Measurements from ENCODE around the gene DRD5. TPM values are rescaled to one million over a fixed set of nuclear protein-coding genes. Genes with fewer than 3 reads are reported as not detected.
"Not testable (repeated sequence)": the region's sequence is repeated elsewhere in the genome, so short reads cannot be mapped to it uniquely, and the experiment has no call there.

Gene DRD5
- total and polyA plus RNA-seq, 7 experiments from 2014 or later, result not detected

DNA sequence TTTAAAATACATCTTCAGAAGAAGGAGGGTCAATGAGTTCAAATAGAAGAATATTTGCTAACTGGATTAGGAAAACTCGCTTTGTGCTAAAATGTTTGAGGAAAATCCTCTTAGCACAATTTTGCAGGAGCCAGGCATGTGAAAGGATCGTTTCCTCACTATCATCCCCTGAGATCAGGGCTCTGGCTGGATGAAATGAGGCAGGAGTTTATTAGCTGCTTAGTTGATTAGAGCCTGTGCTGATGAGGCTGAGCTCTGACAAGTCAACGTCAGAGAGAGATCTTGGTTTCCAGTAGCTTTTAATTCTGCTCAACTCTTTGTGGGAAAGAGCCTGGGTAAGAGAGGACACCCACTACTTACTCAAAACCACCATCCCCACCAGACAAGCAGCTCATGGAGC lies 8.0 kb upstream of the DRD5 start:
- Mint-ChIP-seq H3K4me1 (peaks cover 0 to 2% (median 0%) of the 10 kb centered on the region in 7 donors), H3K27me3 (peaks cover 6 to 40% (median 23%) of the 10 kb centered on the region in 5 donors), H3K9me3 (peaks cover 0 to 1% (median 0%) of the 10 kb centered on the region in 11 donors), H3K36me3 (no peaks in the 10 kb centered on the region), H3K27ac (no peak overlapping the region), H3K4me3 (no peak overlapping the region)
- no peaks in the 10 kb centered on the region for H3K9me3 ChIP-seq (ENCODE audit: control insufficient read depth in 2 of 3, low read length in 3 of 3)
- intact Hi-C loops (cut with micrococcal nuclease), result no loop called here
- CTCF ChIA-PET, result no interaction called here
- H3K4me1 ChIP-seq (ENCODE audit: control insufficient read depth in 2 of 2, insufficient read depth in 2 of 2, low read length in 2 of 2), result no peaks in the 10 kb centered on the region
- POLR2A ChIA-PET, result no interaction called here
- no peak overlapping the region for H3K27ac ChIP-seq (ENCODE audit: low read depth, low read length)
- no peak for ATAC-seq
- no peaks in the 10 kb centered on the region for H3K27me3 ChIP-seq (ENCODE audit: control insufficient read depth in 2 of 2, insufficient read depth in 2 of 2, low read length in 2 of 2)
- no peaks in the 10 kb centered on the region for H3K36me3 ChIP-seq (ENCODE audit: control insufficient read depth in 2 of 3, insufficient read depth in 3 of 3, low read length in 3 of 3)
- no peak for DNase-seq
- no peak overlapping the region for H3K4me3 ChIP-seq (ENCODE audit: low read length)

DNA sequence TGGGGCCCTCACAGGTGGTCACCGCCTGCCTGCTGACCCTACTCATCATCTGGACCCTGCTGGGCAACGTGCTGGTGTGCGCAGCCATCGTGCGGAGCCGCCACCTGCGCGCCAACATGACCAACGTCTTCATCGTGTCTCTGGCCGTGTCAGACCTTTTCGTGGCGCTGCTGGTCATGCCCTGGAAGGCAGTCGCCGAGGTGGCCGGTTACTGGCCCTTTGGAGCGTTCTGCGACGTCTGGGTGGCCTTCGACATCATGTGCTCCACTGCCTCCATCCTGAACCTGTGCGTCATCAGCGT lies 652 bp downstream of the DRD5 start:
- H3K36me3 ChIP-seq (ENCODE audit: control insufficient read depth in 2 of 3, insufficient read depth in 3 of 3, low read length in 3 of 3), result no peaks in the 10 kb centered on the region
- no peak overlapping the region for H3K27ac Mint-ChIP-seq
- DNase-seq (no peak), ATAC-seq (no peak)
- H3K27me3 ChIP-seq (ENCODE audit: control insufficient read depth in 2 of 2, insufficient read depth in 2 of 2, low read length in 2 of 2), result no peaks in the 10 kb centered on the region
- no peak overlapping the region for H3K4me3 ChIP-seq (ENCODE audit: low read length)
- H3K27me3 Mint-ChIP-seq, result peaks cover 54 to 63% (median 58%) of the 10 kb centered on the region in 5 donors
- H3K4me1 ChIP-seq (ENCODE audit: control insufficient read depth in 2 of 2, insufficient read depth in 2 of 2, low read length in 2 of 2), result no peaks in the 10 kb centered on the region
- no peaks in the 10 kb centered on the region for H3K4me1 Mint-ChIP-seq
- peaks cover 0 to 10% (median 0%) of the 10 kb centered on the region in 5 donors for H3K36me3 Mint-ChIP-seq
- no peaks in the 10 kb centered on the region for H3K9me3 ChIP-seq (ENCODE audit: control insufficient read depth in 2 of 3, low read length in 3 of 3)
- intact Hi-C loops (cut with micrococcal nuclease), result no loop called here
- H3K9me3 Mint-ChIP-seq, result peaks cover 0 to 5% (median 0%) of the 10 kb centered on the region in 11 donors
- POLR2A ChIA-PET, result no interaction called here
- H3K4me3 Mint-ChIP-seq, result no peak overlapping the region
- CTCF ChIA-PET, result no interaction called here
- H3K27ac ChIP-seq (ENCODE audit: low read depth, low read length), result no peak overlapping the region

DNA sequence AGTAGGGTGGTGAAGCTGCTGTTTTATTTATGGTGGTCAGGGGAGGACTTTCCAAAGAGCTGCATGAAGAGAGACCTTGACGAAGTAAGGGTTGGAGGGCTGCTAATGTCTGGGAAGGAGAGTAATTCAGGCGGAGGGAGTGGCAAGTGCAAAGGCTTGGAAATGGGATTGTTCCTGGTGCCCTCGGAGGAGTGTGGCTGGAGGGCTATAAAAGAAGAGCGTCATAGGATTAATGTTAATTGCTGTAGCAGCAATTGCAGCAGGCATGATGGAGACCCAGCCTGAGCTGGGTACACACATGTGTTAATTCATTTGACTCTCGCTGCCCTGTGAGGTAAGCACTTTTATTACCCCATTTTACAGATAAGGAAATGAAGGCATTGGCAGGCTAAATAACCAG lies 4.5 kb downstream of the DRD5 start:
- H3K27me3 Mint-ChIP-seq, result peaks cover 45 to 55% (median 51%) of the 10 kb centered on the region in 5 donors
- intact Hi-C loops (cut with micrococcal nuclease); ATAC-seq; CTCF ChIA-PET; H3K4me1 Mint-ChIP-seq; H3K4me3 Mint-ChIP-seq; H3K27ac Mint-ChIP-seq; H3K9me3 Mint-ChIP-seq; H3K36me3 Mint-ChIP-seq; H3K36me3 ChIP-seq (ENCODE audit: control insufficient read depth in 2 of 3, insufficient read depth in 3 of 3, low read length in 3 of 3); H3K27me3 ChIP-seq (ENCODE audit: control insufficient read depth in 2 of 2, insufficient read depth in 2 of 2, low read length in 2 of 2); H3K27ac ChIP-seq (ENCODE audit: low read depth, low read length); H3K4me1 ChIP-seq (ENCODE audit: control insufficient read depth in 2 of 2, insufficient read depth in 2 of 2, low read length in 2 of 2); POLR2A ChIA-PET; H3K9me3 ChIP-seq (ENCODE audit: control insufficient read depth in 2 of 3, low read length in 3 of 3); DNase-seq; H3K4me3 ChIP-seq (ENCODE audit: low read length): not testable (repeated sequence)

DNA sequence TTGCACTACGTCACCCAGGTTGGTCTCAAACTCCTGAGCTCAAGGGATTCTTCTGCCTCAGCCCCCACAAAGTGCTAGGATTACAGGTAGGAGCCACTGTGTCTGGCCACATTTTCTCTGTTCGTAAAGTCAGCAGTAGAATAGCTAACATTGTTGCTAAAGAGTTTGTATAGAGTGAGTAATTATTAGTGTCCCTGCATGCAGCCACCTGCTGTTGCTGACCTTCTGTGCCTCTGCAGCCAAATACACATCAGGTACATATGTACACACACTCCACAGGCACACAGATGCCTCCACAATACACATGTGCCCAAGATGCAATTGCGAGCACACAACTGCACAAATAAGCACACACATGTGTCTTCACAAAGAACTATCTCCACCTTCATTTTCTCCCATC lies 10.9 kb downstream of the DRD5 start:
- Mint-ChIP-seq H3K27me3 (peaks cover 14 to 40% (median 26%) of the 10 kb centered on the region in 5 donors), H3K4me3 (no peak overlapping the region), H3K9me3 (peaks cover 0 to 15% (median 5%) of the 10 kb centered on the region in 11 donors), H3K27ac (no peak overlapping the region), H3K4me1 (no peaks in the 10 kb centered on the region), H3K36me3 (peaks cover 0 to 6% (median 0%) of the 10 kb centered on the region in 5 donors)
- Histone ChIP-seq H3K4me1 (ENCODE audit: control insufficient read depth in 2 of 2, insufficient read depth in 2 of 2, low read length in 2 of 2) (no peaks in the 10 kb centered on the region), H3K27ac (ENCODE audit: low read depth, low read length) (no peak overlapping the region), H3K9me3 (ENCODE audit: control insufficient read depth in 2 of 3, low read length in 3 of 3) (no peaks in the 10 kb centered on the region), H3K27me3 (ENCODE audit: control insufficient read depth in 2 of 2, insufficient read depth in 2 of 2, low read length in 2 of 2) (peaks cover 0 to 4% of the 10 kb centered on the region in 2 donors), H3K4me3 (ENCODE audit: low read length) (no peak overlapping the region), H3K36me3 (ENCODE audit: control insufficient read depth in 2 of 3, insufficient read depth in 3 of 3, low read length in 3 of 3) (no peaks in the 10 kb centered on the region)
- ATAC-seq (no peak), DNase-seq (no peak)
- ChIA-PET CTCF (no interaction called here), POLR2A (interaction anchor here (0.6 kb wide), 1 partner anchor 693 kb away, joined by 4 read pairs; no protein-coding TSS in a partner anchor)
- intact Hi-C loops (cut with micrococcal nuclease), result no loop called here

DNA sequence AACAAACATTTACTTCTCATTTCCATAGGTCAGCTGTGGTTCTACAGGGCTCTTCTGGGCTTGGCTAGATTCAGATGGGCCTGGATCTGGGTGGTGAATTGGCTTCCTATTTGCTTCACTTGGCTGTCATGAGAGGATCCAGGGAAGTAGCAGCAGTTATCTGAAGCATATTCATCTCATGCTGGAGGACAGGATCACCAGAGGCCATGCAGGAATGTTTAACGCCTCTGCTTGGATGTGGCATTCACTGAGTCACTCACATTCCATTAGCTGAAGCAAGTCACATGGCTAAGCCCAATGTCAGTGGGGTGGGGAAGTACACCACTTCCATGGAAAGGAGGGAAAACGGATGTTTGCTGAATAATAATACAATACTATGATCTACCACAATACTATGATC lies 15.2 kb downstream of the DRD5 start:
- intact Hi-C loops (cut with micrococcal nuclease); H3K4me1 Mint-ChIP-seq; H3K9me3 ChIP-seq (ENCODE audit: control insufficient read depth in 2 of 3, low read length in 3 of 3); H3K4me3 ChIP-seq (ENCODE audit: low read length); H3K36me3 ChIP-seq (ENCODE audit: control insufficient read depth in 2 of 3, insufficient read depth in 3 of 3, low read length in 3 of 3); POLR2A ChIA-PET; ATAC-seq; CTCF ChIA-PET; H3K27ac Mint-ChIP-seq; H3K27ac ChIP-seq (ENCODE audit: low read depth, low read length); DNase-seq; H3K36me3 Mint-ChIP-seq; H3K4me1 ChIP-seq (ENCODE audit: control insufficient read depth in 2 of 2, insufficient read depth in 2 of 2, low read length in 2 of 2); H3K27me3 ChIP-seq (ENCODE audit: control insufficient read depth in 2 of 2, insufficient read depth in 2 of 2, low read length in 2 of 2); H3K4me3 Mint-ChIP-seq: not testable (repeated sequence)
- H3K9me3 Mint-ChIP-seq, result peaks cover 0 to 11% (median 3%) of the 10 kb centered on the region in 11 donors
- peaks cover 8 to 34% (median 19%) of the 10 kb centered on the region in 5 donors for H3K27me3 Mint-ChIP-seq

DNA sequence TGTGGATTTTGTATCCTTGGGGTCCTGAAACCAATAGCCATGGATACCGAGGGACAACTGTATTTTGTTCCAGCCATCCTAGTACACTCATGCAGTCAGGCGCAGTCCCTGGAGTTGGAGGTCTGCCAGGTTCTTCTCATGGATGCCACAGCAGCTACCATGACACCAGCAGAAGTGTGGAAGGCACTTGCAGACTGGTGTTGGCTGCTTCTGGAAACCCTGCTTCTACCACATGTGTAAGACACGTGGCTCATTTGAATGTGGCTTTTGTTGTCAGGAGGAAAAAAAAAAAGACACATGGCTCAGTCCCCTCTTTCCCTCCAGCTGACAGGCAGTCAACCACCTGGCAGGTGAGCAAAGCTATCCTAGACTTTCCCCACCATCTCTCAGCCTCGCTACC lies 19.4 kb downstream of the DRD5 start:
- Histone ChIP-seq H3K27ac (ENCODE audit: low read depth, low read length) (no peak overlapping the region), H3K9me3 (ENCODE audit: control insufficient read depth in 2 of 3, low read length in 3 of 3) (no peaks in the 10 kb centered on the region), H3K36me3 (ENCODE audit: control insufficient read depth in 2 of 3, insufficient read depth in 3 of 3, low read length in 3 of 3) (no peaks in the 10 kb centered on the region), H3K4me3 (ENCODE audit: low read length) (no peak overlapping the region), H3K4me1 (ENCODE audit: control insufficient read depth in 2 of 2, insufficient read depth in 2 of 2, low read length in 2 of 2) (no peaks in the 10 kb centered on the region), H3K27me3 (ENCODE audit: control insufficient read depth in 2 of 2, insufficient read depth in 2 of 2, low read length in 2 of 2) (peaks cover 0 to 4% of the 10 kb centered on the region in 2 donors)
- no peak for ATAC-seq
- DNase-seq, result no peak
- intact Hi-C loops (cut with micrococcal nuclease), result no loop called here
- Mint-ChIP-seq H3K4me3 (no peak overlapping the region), H3K36me3 (peaks cover 0 to 6% (median 0%) of the 10 kb centered on the region in 5 donors), H3K27ac (no peak overlapping the region), H3K9me3 (peaks cover 0 to 7% (median 0%) of the 10 kb centered on the region in 11 donors), H3K27me3 (peaks cover 20 to 54% (median 28%) of the 10 kb centered on the region in 5 donors), H3K4me1 (no peaks in the 10 kb centered on the region)
- ChIA-PET CTCF (no interaction called here), POLR2A (no interaction called here)

DNA sequence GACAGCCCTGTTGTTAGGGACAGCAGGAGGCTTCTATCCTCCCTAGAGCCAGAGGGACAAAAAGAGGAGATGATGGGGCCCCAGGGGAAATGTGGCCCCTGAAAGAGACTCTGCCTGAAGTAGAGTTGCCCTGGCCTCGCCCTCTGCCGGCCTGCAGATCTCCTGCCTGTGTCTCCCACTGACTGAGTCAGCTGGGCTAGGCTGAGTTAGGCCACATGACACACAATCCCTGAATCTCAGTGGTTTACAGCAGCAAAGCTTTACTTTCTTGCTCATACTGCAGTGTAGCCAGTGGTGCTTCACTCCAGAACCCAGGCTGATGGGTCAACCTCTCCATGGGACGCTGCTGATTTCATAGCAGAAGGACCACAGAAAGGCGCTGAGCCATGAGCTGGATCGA lies 23.5 kb downstream of the DRD5 start:
- Mint-ChIP-seq H3K27me3 (peaks cover 17 to 43% (median 18%) of the 10 kb centered on the region in 5 donors), H3K36me3 (no peaks in the 10 kb centered on the region), H3K9me3 (peaks cover 0 to 2% (median 0%) of the 10 kb centered on the region in 11 donors), H3K4me3 (no peak overlapping the region), H3K4me1 (no peaks in the 10 kb centered on the region), H3K27ac (no peak overlapping the region)
- DNase-seq (no peak), ATAC-seq (no peak)
- ChIA-PET CTCF (no interaction called here), POLR2A (no interaction called here)
- Histone ChIP-seq H3K9me3 (ENCODE audit: control insufficient read depth in 2 of 3, low read length in 3 of 3) (no peaks in the 10 kb centered on the region), H3K4me3 (ENCODE audit: low read length) (no peak overlapping the region), H3K27ac (ENCODE audit: low read depth, low read length) (no peak overlapping the region), H3K4me1 (ENCODE audit: control insufficient read depth in 2 of 2, insufficient read depth in 2 of 2, low read length in 2 of 2) (no peaks in the 10 kb centered on the region), H3K27me3 (ENCODE audit: control insufficient read depth in 2 of 2, insufficient read depth in 2 of 2, low read length in 2 of 2) (no peaks in the 10 kb centered on the region), H3K36me3 (ENCODE audit: control insufficient read depth in 2 of 3, insufficient read depth in 3 of 3, low read length in 3 of 3) (no peaks in the 10 kb centered on the region)
- intact Hi-C loops (cut with micrococcal nuclease), result no loop called here
